Retina (tissue), 1 donor: ENCODE measurements around the gene IQSEC2.

ENCODE experiments used
- DNase-seq: peaks from one replicate; pipeline ENCODE4 v3.0.0-alpha.2; 2016

The IQSEC2 gene

GRCh38 chrX:53266914-53267313 is 14.5 kb downstream of the IQSEC2 start:
- DNase-seq = no peak

GRCh38 chrX:53265771-53266574 is 15.4 kb downstream of the IQSEC2 start:
- DNase-seq = no peak

GRCh38 chrX:53263597-53264094 is 17.7 kb downstream of the IQSEC2 start:
- no peak for DNase-seq

- DNase-seq = no peak
Observed at GRCh38 chrX:53262918-53263394, 18.4 kb downstream of the IQSEC2 start.

- no peak for DNase-seq
Observed at GRCh38 chrX:53262189-53262917, 19.0 kb downstream of the IQSEC2 start.

GRCh38 chrX:53261355-53261972 is 19.9 kb downstream of the IQSEC2 start:
- DNase-seq = no peak

- no peak for DNase-seq
Observed at GRCh38 chrX:53260836-53261235, 20.5 kb downstream of the IQSEC2 start.

- no peak for DNase-seq
Observed at GRCh38 chrX:53257670-53258423, 23.5 kb downstream of the IQSEC2 start.

- no peak for DNase-seq
Observed at GRCh38 chrX:53257166-53257565, 24.2 kb downstream of the IQSEC2 start.

GRCh38 chrX:53256446-53257041 is 24.8 kb downstream of the IQSEC2 start:
- DNase-seq = peak; percentile 41

GRCh38 chrX:53255738-53256191 is 25.6 kb downstream of the IQSEC2 start:
- no peak for DNase-seq

GRCh38 chrX:53254570-53255461 is 26.6 kb downstream of the IQSEC2 start:
- DNase-seq = no peak

- DNase-seq = no peak
Observed at GRCh38 chrX:53253293-53254020, 27.9 kb downstream of the IQSEC2 start.

GRCh38 chrX:53251307-53251706 is 30.1 kb downstream of the IQSEC2 start:
- no peak for DNase-seq

- no peak for DNase-seq
Observed at GRCh38 chrX:53250556-53250955, 30.8 kb downstream of the IQSEC2 start.

- DNase-seq = no peak
Observed at GRCh38 chrX:53249408-53250042, 31.9 kb downstream of the IQSEC2 start.

GRCh38 chrX:53247928-53248327 is 33.5 kb downstream of the IQSEC2 start:
- no peak for DNase-seq

GRCh38 chrX:53246231-53246630 is 35.2 kb downstream of the IQSEC2 start:
- DNase-seq = no peak

GRCh38 chrX:53244610-53245009 is 36.8 kb downstream of the IQSEC2 start:
- DNase-seq = no peak

GRCh38 chrX:53242310-53242709 is 39.1 kb downstream of the IQSEC2 start:
- no peak for DNase-seq
